LNCAP (cell line): ENCODE data around the gene ZNF831.

Experiments used
- TF ChIP-seq, protein P1 (sequence below): fragments of 450-650 bp; IDR thresholded peaks from 2 replicates; pipeline ENCODE4 v1.5.1; 2017; ENCODE audit warnings: mild to moderate bottlenecking

Gene ZNF831

DNA sequence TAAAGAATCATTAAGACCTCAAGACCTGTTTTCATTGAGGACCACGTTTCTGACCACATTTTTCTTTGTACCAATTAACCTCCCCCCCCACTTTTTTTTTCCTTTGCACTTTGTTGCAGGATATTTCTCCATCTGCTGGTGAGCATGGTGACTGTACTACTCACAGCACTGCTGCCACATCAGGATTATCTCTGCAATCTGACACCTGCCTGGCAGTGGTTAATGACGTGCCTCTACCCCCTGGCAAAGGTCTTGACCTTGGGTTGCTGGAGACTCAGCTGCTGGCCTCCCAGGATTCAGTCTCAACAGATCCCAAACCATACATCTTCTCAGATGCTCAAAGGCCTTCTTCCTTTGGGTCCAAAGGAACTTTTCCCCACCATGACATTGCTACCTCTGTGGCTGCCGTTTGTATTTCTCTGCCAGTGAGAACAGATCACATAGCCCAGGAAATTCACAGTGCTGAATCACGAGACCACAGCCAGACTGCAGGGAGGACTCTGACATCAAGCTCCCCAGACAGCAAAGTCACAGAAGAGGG, 90.2 kb downstream of the ZNF831 start:
- TF ChIP-seq, protein P1, sequence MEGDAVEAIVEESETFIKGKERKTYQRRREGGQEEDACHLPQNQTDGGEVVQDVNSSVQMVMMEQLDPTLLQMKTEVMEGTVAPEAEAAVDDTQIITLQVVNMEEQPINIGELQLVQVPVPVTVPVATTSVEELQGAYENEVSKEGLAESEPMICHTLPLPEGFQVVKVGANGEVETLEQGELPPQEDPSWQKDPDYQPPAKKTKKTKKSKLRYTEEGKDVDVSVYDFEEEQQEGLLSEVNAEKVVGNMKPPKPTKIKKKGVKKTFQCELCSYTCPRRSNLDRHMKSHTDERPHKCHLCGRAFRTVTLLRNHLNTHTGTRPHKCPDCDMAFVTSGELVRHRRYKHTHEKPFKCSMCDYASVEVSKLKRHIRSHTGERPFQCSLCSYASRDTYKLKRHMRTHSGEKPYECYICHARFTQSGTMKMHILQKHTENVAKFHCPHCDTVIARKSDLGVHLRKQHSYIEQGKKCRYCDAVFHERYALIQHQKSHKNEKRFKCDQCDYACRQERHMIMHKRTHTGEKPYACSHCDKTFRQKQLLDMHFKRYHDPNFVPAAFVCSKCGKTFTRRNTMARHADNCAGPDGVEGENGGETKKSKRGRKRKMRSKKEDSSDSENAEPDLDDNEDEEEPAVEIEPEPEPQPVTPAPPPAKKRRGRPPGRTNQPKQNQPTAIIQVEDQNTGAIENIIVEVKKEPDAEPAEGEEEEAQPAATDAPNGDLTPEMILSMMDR = no peak

GRCh38 chr20:59255256-59255655, 91.6 kb downstream of the ZNF831 start:
- TF ChIP-seq, protein P1 = no peak

DNA sequence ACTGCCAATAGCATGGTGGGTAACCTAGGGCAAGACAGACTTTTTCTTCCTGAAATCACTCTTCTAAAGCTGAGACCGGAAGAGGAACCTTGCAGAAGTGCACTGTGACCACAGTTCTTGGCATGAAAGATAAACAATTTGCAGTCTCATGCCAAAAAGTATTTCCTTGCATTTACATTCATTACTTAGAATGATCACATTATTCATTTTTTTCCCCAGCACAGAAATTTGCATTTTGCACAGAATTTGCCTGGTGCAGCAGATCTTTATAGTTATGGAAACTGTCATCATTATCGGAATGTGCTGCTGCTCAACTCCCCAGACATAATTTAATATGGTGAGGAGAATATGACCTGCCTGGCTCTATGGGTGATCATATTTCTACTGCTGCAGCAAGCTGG, 94.6 kb downstream of the ZNF831 start:
- TF ChIP-seq, protein P1 = no peak

GRCh38 chr20:59259946-59260345, 96.3 kb downstream of the ZNF831 start:
- TF ChIP-seq, protein P1 = no peak

GRCh38 chr20:59265298-59265697, 101.7 kb downstream of the ZNF831 start:
- TF ChIP-seq, protein P1 = no peak

DNA sequence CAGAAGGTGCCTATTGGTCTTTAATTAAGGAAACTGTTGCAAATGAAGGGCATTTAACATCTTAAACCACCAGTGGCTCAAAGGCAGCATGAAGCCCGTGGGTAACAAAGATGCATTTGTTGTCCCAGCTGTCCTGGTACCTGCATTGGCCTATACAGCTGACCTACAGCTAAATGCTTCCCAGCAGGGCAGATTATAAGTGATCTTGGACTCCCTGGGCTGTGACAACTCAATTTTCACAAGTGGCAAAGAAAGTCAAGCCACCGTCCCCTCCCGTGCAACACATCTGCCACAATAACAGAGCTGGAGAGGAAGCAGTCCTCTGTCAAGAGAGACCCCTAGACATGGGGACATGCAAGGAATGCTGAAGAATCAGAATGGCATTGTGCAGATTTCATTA, 105.2 kb downstream of the ZNF831 start:
- TF ChIP-seq, protein P1 = no peak

DNA sequence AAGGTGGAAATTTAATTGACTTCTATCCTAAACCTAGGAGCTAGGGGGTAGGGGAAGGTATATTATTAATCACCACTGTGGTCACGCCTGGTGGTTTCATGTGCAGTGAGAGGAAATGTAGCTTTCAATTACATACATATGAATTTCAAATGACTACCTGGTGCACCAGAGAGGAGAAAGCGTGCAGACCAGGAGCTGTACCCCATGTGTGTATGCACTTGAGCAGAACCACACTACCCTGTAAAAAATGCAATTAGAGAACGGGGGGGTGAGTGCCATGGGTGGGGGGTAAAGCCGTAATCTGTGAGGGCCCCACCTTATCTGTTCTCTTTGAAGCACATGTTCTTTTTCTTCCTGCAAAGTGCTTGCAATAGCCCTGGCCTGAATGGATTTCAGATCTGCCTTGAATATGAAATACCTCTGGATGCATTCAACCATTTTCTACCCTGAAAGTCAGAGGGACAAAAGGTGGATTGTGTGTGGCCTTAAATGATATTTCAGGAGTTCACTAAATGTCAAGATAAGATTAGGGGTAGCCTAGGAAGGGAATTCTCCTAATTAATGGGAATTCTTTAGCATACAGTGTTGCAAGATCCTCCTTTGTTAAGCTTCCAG, 105.9 kb downstream of the ZNF831 start:
- TF ChIP-seq, protein P1 = no peak

GRCh38 chr20:59270380-59270779, 106.8 kb downstream of the ZNF831 start:
- TF ChIP-seq, protein P1 = no peak
